Chondrocyte (in vitro differentiated cells): ENCODE measurements around the gene SLC38A2. TPM values are rescaled to one million over a fixed set of nuclear protein-coding genes. Genes with fewer than 3 reads are reported as not detected.

Source experiments
- DNase-seq: peaks from one replicate; pipeline ENCODE4 v3.0.0; 2021; ENCODE audit warnings: mixed read lengths, low spot score
- H3K27ac Mint-ChIP-seq: one replicate; pipeline ENCODE4 v1.8.0; 2021; ENCODE audit warnings: mild to moderate bottlenecking, moderate library complexity, mixed read lengths; ENCODE audit not compliant: unreplicated experiment
- H3K27me3 Mint-ChIP-seq: 2 replicates; pipeline ENCODE4 v1.8.0; 2021; ENCODE audit warnings: low read depth, mixed read lengths
- H3K36me3 Mint-ChIP-seq: 2 replicates; pipeline ENCODE4 v1.8.0; 2021; ENCODE audit warnings: low read depth, mixed read lengths
- H3K4me1 Mint-ChIP-seq: 2 replicates; pipeline ENCODE4 v1.8.0; 2021; ENCODE audit warnings: low read depth, mild to moderate bottlenecking, mixed read lengths
- H3K4me3 Mint-ChIP-seq: one replicate; pipeline ENCODE4 v1.8.0; 2021; ENCODE audit warnings: mild to moderate bottlenecking, moderate library complexity, mixed read lengths; ENCODE audit not compliant: unreplicated experiment
- H3K9me3 Mint-ChIP-seq: 2 replicates; pipeline ENCODE4 v1.8.0; 2021; ENCODE audit warnings: low read depth, mixed read lengths
- CTCF ChIP-seq: fragments of 200-600 bp; sonication (generic); IDR thresholded peaks from 2 replicates; pipeline ENCODE4 v1.5.0; 2021; ENCODE audit warnings: antibody characterized with exemption, mild to moderate bottlenecking, moderate library complexity
- total RNA-seq: library from RNA; stranded (reverse); gene quantifications from 3 replicates; pipeline ENCODE4 v1.2.1, GENCODE V29; 2021

Gene SLC38A2
- total RNA-seq, 1 donor from 2014 or later: 596 TPM

- Mint-ChIP-seq H3K27ac (peak overlapping the region; percentile 99), H3K27me3 (no peaks in the 10 kb centered on the region), H3K36me3 (no peaks in the 10 kb centered on the region), H3K4me1 (peaks cover 75% of the 10 kb centered on the region), H3K9me3 (no peaks in the 10 kb centered on the region), H3K4me3 (peak overlapping the region; percentile 33)
- TF ChIP-seq CTCF: no peak
- no peak for DNase-seq
Observed at GRCh38 chr12:46385438-46385837, 12.9 kb upstream of the SLC38A2 start.

DNA sequence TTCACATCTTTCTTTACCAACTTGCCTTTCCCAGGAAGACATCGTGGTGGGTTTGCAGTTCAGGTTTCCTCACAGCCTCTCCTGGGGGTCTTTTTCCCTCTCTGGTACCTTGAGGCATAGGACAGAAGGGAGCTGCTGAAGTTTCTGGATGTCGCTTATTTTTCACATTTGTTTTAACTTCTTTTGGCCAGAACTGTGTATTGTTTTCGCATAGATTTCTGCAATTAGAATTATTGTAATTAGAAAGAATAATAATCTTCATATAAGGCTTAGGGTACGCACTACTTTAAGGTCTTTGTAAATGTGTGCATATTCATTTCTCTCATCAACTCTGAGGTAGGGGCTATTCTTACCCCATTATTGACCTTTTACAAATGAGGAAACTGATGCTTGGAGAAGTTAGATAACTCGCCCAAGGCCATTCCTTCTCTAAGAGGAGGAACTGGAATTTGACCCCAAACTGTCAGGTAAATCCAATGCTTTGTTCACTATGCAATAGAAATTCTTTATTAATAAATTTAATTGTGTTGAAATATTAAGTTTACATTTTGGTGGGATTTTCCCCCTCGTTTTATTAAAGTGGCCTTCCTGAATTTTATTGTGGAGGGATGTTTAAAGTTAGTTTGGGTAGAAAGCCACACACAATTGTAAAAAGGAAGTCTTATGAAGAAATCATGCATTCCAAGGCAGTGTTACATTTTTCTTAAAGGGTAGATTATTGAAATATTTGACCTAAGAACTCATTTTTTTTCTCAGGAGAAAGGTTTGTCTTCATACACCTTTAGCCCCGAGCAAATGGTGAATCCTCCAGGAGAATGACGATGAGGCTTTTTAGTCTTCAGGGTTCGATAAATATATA is 12.1 kb upstream of the SLC38A2 start:
- no peak for TF ChIP-seq CTCF
- H3K27ac Mint-ChIP-seq: peak overlapping the region; percentile 99
- peaks cover 3% of the 10 kb centered on the region for H3K9me3 Mint-ChIP-seq
- peaks cover 67% of the 10 kb centered on the region for H3K4me1 Mint-ChIP-seq
- no peaks in the 10 kb centered on the region for H3K27me3 Mint-ChIP-seq
- no peaks in the 10 kb centered on the region for H3K36me3 Mint-ChIP-seq
- DNase-seq: no peak
- peak overlapping the region; percentile 83 for H3K4me3 Mint-ChIP-seq

- H3K27me3 Mint-ChIP-seq: no peaks in the 10 kb centered on the region
- peaks cover 3% of the 10 kb centered on the region for H3K9me3 Mint-ChIP-seq
- peak; percentile 32 for TF ChIP-seq CTCF
- DNase-seq: peak; percentile 96
- peaks cover 59% of the 10 kb centered on the region for H3K4me1 Mint-ChIP-seq
- H3K4me3 Mint-ChIP-seq: peak overlapping the region; percentile 83
- no peaks in the 10 kb centered on the region for H3K36me3 Mint-ChIP-seq
- H3K27ac Mint-ChIP-seq: peak overlapping the region; percentile 99
Observed at GRCh38 chr12:46383654-46384450, 11.3 kb upstream of the SLC38A2 start.

GRCh38 chr12:46382964-46383653 is 10.5 kb upstream of the SLC38A2 start:
- peak; percentile 57 for TF ChIP-seq CTCF
- peak; percentile 98 for DNase-seq
- Mint-ChIP-seq H3K36me3 (no peaks in the 10 kb centered on the region), H3K4me1 (peaks cover 52% of the 10 kb centered on the region), H3K4me3 (peak overlapping the region; percentile 83), H3K27ac (peak overlapping the region; percentile 99), H3K27me3 (no peaks in the 10 kb centered on the region), H3K9me3 (peaks cover 3% of the 10 kb centered on the region)

- DNase-seq: no peak
- Mint-ChIP-seq H3K36me3 (no peaks in the 10 kb centered on the region), H3K4me3 (peak overlapping the region; percentile 83), H3K9me3 (peaks cover 3% of the 10 kb centered on the region), H3K4me1 (peaks cover 45% of the 10 kb centered on the region), H3K27ac (peak overlapping the region; percentile 99), H3K27me3 (no peaks in the 10 kb centered on the region)
- no peak for TF ChIP-seq CTCF
Observed at GRCh38 chr12:46382408-46382963, 9.9 kb upstream of the SLC38A2 start.
